ENCODE results near the gene MEX3B. TPM values are rescaled to one million over a fixed set of nuclear protein-coding genes. Genes with fewer than 3 reads are reported as not detected.

The MEX3B gene
- total and polyA plus RNA-seq, 9 of the 15 experiments (the other 6 are each of a cell fraction or from before 2014, with no cell fraction given), result 0.94 to 12.8 (median 3.6) TPM

DNA sequence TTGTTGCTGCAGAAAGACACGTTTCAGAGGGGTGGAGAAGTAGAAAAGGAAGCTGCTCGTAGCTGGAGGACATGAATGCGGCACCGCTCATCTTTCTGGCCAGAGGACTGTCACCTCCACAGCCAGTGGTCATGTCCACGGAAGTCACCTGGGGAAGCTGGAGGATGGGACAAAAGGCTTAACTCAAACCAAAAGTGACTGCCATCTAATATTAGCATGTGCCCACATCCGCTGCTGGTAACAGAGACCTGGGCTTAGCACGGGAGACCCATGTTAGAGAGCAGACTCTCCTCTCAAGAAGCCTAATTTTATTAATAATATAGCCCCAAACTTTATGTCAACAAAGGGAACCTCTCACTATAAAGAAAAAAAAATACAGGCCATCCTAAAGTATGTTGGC is 5.9 kb downstream of the MEX3B start:
- intact Hi-C loops (cut with micrococcal nuclease), result no loop called here

More for the DNA sequence above, 5.9 kb downstream of the MEX3B start:
- ATAC-seq (no peak), DNase-seq (ENCODE audit: extremely low read depth in 1 of 4, low spot score in 3 of 4) (no peak), FAIRE-seq (no peak)
- in situ Hi-C loops (cut with MboI), result no loop called here
- Histone ChIP-seq H4K20me1 (replicated peaks; ENCODE audit: control insufficient read depth, insufficient read depth, low read length) (no peaks in the 10 kb centered on the region), H3K4me1 (replicated peaks in 1 of 2; ENCODE audit: control insufficient read depth in 2 of 2, insufficient read depth in 2 of 2, low read length in 2 of 2) (peaks cover 14 to 27% of the 10 kb centered on the region in 2 experiments), H3K27ac (ENCODE audit: extremely low read depth, low read depth, low read length) (no peak overlapping the region), H3K9me3 (replicated peaks; ENCODE audit: control insufficient read depth, insufficient read depth, low read depth, low read length) (0 out of 2 replicates have a peak, but pooled peaks cover 5% of the 10 kb centered on the region), H3K9me1 (ENCODE audit: control insufficient read depth, insufficient read depth, low read length) (no peaks in the 10 kb centered on the region), H3K27me3 (ENCODE audit: control insufficient read depth in 2 of 2, insufficient read depth in 2 of 2, low read length in 2 of 2) (no peaks in the 10 kb centered on the region), H3K79me2 (ENCODE audit: control insufficient read depth, insufficient read depth, low read length) (peaks cover 24% of the 10 kb centered on the region), H2AFZ (ENCODE audit: low read depth, low read length) (no peak overlapping the region), H3K36me3 (ENCODE audit: control insufficient read depth, insufficient read depth, low read length) (peaks cover 19% of the 10 kb centered on the region; the same call in 2 of the 3 replicates), H3K4me3 (no peak overlapping the region), H3K9ac (ENCODE audit: insufficient read depth in 1 of 2, low read depth in 2 of 2, low read length in 2 of 2) (no peak overlapping the region), H3K4me2 (ENCODE audit: insufficient read depth, low read length) (no peak overlapping the region)
- CTCF ChIA-PET (ENCODE audit: low intra/inter-chr PET ratio), result no interaction called here
- 71% methylated on average over 7 of the region's 7 CpGs for WGBS (ENCODE audit: insufficient coverage, low coverage, missing lambda C conversion rate)
- POLR2A ChIA-PET, result no interaction called here
- no TSS peak for BruUV-seq (replicated peaks)
- TF ChIP-seq, protein P1, sequence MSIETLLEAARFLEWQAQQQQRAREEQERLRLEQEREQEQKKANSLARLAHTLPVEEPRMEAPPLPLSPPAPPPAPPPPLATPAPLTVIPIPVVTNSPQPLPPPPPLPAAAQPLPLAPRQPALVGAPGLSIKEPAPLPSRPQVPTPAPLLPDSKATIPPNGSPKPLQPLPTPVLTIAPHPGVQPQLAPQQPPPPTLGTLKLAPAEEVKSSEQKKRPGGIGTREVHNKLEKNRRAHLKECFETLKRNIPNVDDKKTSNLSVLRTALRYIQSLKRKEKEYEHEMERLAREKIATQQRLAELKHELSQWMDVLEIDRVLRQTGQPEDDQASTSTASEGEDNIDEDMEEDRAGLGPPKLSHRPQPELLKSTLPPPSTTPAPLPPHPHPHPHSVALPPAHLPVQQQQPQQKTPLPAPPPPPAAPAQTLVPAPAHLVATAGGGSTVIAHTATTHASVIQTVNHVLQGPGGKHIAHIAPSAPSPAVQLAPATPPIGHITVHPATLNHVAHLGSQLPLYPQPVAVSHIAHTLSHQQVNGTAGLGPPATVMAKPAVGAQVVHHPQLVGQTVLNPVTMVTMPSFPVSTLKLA (conservative IDR thresholded peaks at IDR 0.05), result no peak
- TF ChIP-seq, protein P2, sequence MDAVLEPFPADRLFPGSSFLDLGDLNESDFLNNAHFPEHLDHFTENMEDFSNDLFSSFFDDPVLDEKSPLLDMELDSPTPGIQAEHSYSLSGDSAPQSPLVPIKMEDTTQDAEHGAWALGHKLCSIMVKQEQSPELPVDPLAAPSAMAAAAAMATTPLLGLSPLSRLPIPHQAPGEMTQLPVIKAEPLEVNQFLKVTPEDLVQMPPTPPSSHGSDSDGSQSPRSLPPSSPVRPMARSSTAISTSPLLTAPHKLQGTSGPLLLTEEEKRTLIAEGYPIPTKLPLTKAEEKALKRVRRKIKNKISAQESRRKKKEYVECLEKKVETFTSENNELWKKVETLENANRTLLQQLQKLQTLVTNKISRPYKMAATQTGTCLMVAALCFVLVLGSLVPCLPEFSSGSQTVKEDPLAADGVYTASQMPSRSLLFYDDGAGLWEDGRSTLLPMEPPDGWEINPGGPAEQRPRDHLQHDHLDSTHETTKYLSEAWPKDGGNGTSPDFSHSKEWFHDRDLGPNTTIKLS (IDR thresholded peaks at IDR 0.05; ENCODE audit: borderline replicate concordance, low read depth), result no peak
- TF ChIP-seq NCOA2 (IDR thresholded peaks at IDR 0.05; ENCODE audit: partially characterized antibody in 2 of 2), result no peak
- TF ChIP-seq PTTG1 (tag; IDR thresholded peaks at IDR 0.05; ENCODE audit: low read depth), result no peak
- no peak for TF ChIP-seq MEF2A (IDR thresholded peaks at IDR 0.05; ENCODE audit: control insufficient read depth, low read depth, low read length)
- TF ChIP-seq, protein P3, sequence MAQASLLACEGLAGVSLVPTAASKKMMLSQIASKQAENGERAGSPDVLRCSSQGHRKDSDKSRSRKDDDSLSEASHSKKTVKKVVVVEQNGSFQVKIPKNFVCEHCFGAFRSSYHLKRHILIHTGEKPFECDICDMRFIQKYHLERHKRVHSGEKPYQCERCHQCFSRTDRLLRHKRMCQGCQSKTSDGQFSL (CRISPR knock-in tag; IDR thresholded peaks at IDR 0.05), result no peak
- TF ChIP-seq, protein P3 (tag; IDR thresholded peaks at IDR 0.05), result no peak
- TF ChIP-seq, protein P4, sequence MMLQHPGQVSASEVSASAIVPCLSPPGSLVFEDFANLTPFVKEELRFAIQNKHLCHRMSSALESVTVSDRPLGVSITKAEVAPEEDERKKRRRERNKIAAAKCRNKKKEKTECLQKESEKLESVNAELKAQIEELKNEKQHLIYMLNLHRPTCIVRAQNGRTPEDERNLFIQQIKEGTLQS (IDR thresholded peaks at IDR 0.05), result no peak
- TF ChIP-seq, protein P4 (CRISPR knock-in tag; conservative IDR thresholded peaks at IDR 0.05), result no peak
- TF ChIP-seq SREBF2 (CRISPR knock-in tag; IDR thresholded peaks at IDR 0.05), result no peak
- no peak for TF ChIP-seq DPF2 (IDR thresholded peaks at IDR 0.05)
- TF ChIP-seq KDM5B (IDR thresholded peaks at IDR 0.05; ENCODE audit: insufficient replicate concordance, low read depth, low read length), result no peak
- TF ChIP-seq FOXA3 (CRISPR knock-in tag; conservative IDR thresholded peaks at IDR 0.05 in 1 of 2, IDR thresholded peaks at IDR 0.05 in 1 of 2), result no peak
- TF ChIP-seq KLF6 (CRISPR knock-in tag; IDR thresholded peaks at IDR 0.05; ENCODE audit: borderline replicate concordance), result no peak
